Fibroblast of lung (primary cell): ENCODE measurements around the gene CCL13.

ENCODE experiments used
- EZH2 ChIP-seq: IDR thresholded peaks from 2 replicates; pipeline ENCODE4 v1.5.1; 2012; ENCODE audit warnings: low read length, control low read depth, mild to moderate bottlenecking; ENCODE audit errors: missing control alignments
- TF ChIP-seq, protein P1 (sequence below), 2 donors: IDR thresholded peaks in 1 of 2; conservative IDR thresholded peaks in 1 of 2; 1 replicate in 1 of 2; 2 replicates in 1 of 2; pipeline ENCODE4 v1.5.1; 2011 to 2012; ENCODE audit warnings: low read length in 2 of 2, control low read depth in 1 of 2, inconsistent platforms in 1 of 2, low read depth in 1 of 2, mild to moderate bottlenecking in 1 of 2

DNA sequence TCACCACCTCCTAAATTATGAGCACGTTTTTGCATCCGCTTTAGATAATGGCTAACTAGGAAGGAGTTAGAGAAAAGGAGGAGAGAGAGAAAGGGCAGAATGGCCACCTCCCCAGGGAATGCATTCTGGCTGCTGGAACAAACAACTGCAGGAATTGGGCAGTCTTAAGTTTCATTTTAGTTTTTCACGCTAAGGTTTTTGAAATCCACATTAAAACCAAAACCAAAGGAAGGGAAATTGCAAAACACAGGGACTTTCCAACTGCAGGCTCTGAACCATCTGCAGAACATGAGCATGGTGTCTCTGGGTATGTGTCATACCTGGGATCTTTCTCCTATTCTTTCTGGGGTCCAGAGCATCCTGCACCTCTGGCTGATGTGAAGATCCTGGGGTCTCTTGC lies 49.2 kb upstream of the CCL13 start:
- TF ChIP-seq, protein P1, sequence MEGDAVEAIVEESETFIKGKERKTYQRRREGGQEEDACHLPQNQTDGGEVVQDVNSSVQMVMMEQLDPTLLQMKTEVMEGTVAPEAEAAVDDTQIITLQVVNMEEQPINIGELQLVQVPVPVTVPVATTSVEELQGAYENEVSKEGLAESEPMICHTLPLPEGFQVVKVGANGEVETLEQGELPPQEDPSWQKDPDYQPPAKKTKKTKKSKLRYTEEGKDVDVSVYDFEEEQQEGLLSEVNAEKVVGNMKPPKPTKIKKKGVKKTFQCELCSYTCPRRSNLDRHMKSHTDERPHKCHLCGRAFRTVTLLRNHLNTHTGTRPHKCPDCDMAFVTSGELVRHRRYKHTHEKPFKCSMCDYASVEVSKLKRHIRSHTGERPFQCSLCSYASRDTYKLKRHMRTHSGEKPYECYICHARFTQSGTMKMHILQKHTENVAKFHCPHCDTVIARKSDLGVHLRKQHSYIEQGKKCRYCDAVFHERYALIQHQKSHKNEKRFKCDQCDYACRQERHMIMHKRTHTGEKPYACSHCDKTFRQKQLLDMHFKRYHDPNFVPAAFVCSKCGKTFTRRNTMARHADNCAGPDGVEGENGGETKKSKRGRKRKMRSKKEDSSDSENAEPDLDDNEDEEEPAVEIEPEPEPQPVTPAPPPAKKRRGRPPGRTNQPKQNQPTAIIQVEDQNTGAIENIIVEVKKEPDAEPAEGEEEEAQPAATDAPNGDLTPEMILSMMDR (conservative IDR thresholded peaks at IDR 0.05 in 1 of 2, IDR thresholded peaks at IDR 0.05 in 1 of 2; ENCODE audit: low read depth in 1 of 2, low read length in 2 of 2): no peak
- no peak for TF ChIP-seq EZH2
